PC-9 (cell line): Measurements from ENCODE around the gene LEFTY2.
"Not testable (repeated sequence)": the region's sequence is repeated elsewhere in the genome, so short reads cannot be mapped to it uniquely, and the experiment has no call there.

Experiments
- CTCF ChIP-seq: fragments of 200-600 bp; sonication (generic); conservative IDR thresholded peaks from 2 replicates; pipeline ENCODE4 v1.6.1; 2017; ENCODE audit warnings: mixed run types, antibody characterized with exemption, mild to moderate bottlenecking, moderate library complexity
- EZH2 ChIP-seq: fragments of 200-600 bp; sonication (generic); IDR thresholded peaks from 2 replicates; pipeline ENCODE4 v1.8.0; 2017; ENCODE audit warnings: antibody characterized with exemption, low read depth

DNA sequence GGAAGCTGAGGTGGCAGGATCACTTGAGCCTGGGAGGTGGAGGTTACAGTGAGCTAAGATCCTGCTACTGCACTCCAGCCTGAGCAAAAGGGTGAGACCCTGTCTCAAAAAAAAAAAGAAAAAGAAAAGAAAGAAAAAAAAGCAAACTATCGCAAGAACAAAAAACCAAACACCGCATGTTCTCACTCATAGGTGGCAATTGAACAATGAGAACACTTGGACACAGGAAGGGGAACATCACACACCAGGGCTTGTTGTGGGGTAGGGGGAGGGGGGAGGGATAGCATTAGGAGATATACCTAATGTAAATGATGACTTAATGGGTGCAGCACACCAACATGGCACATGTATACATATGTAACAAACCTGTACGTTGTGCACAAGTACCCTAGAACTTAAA is 11.6 kb downstream of the LEFTY2 start:
- TF ChIP-seq EZH2, CTCF: not testable (repeated sequence)
